Panc1 (cell line): ENCODE results near the gene INPP5D. TPM values are rescaled to one million over a fixed set of nuclear protein-coding genes. Genes with fewer than 3 reads are reported as not detected.

Experiments
- ATAC-seq: fragments of 200-7000 bp; cut with Tn5 transposase; 2 replicates; pipeline ENCODE4 v1.9.1; 2020; ENCODE audit warnings: mild to moderate bottlenecking, moderate library complexity
- BruUV-seq: library from RNA; stranded (reverse); fragments of 400-500 nt; replicated peaks from 2 replicates; lab custom pipeline; 2021; lab: Mats Ljungman, UMichigan
- CTCF ChIA-PET: fragments of 300-600 bp; sonication (Branson Sonifier 250); formaldehyde crosslinking; loops from one replicate; lab custom pipeline; 2022; ENCODE audit warnings: antibody characterized with exemption; lab: Charles Lee
- POLR2A ChIA-PET: fragments of 300-600 bp; sonication (Branson Sonifier 250); formaldehyde crosslinking; loops from one replicate; lab custom pipeline; 2022; ENCODE audit warnings: antibody characterized with exemption; lab: Charles Lee
- DNase-seq: peaks from one replicate; pipeline ENCODE4 v3.0.0-alpha.2; 2010; ENCODE audit warnings: low read depth, low spot score
- H3K27ac ChIP-seq: 2 replicates; pipeline ENCODE4 v1.5.1; 2011; ENCODE audit warnings: mild to moderate bottlenecking, low read length, inconsistent platforms
- H3K27me3 ChIP-seq: fragments of 200-500 bp; sonication (Bioruptor generic); 2 replicates; pipeline ENCODE4 v1.6.0; 2014; ENCODE audit warnings: low read length, inconsistent platforms; ENCODE audit not compliant: control insufficient read depth, insufficient read depth
- H3K36me3 ChIP-seq: fragments of 200-500 bp; sonication (Bioruptor generic); 2 replicates; pipeline ENCODE4 v1.5.1; 2014; ENCODE audit warnings: inconsistent platforms, mild to moderate bottlenecking, low read length, moderate library complexity; ENCODE audit not compliant: control insufficient read depth, insufficient read depth
- H3K4me1 ChIP-seq: 2 replicates; pipeline ENCODE4 v1.5.1; 2011; ENCODE audit warnings: inconsistent platforms, mild to moderate bottlenecking, low read length, moderate library complexity; ENCODE audit not compliant: control insufficient read depth, insufficient read depth
- H3K4me3 ChIP-seq, 2 experiments: 2 replicates each; pipeline ENCODE4 v1.5.1; 2011 to 2012; ENCODE audit warnings: low read depth in 2 of 2, low read length in 2 of 2, mild to moderate bottlenecking in 2 of 2, inconsistent platforms in 1 of 2, moderate library complexity in 1 of 2
- H3K9me3 ChIP-seq: fragments of 200-500 bp; sonication (Bioruptor generic); 2 replicates; pipeline ENCODE4 v1.5.1; 2014; ENCODE audit warnings: low read depth, mild to moderate bottlenecking, inconsistent platforms, low read length, moderate library complexity; ENCODE audit not compliant: control insufficient read depth, insufficient read depth
- POLR2AphosphoS5 ChIP-seq: IDR thresholded peaks from 2 replicates; pipeline ENCODE4 v1.6.1; 2012; ENCODE audit warnings: mild to moderate bottlenecking, low read depth, low read length, moderate library complexity
- SIN3A ChIP-seq: IDR thresholded peaks from 2 replicates; pipeline ENCODE4 v1.6.1; 2012; ENCODE audit warnings: low read depth, mild to moderate bottlenecking, low read length, moderate library complexity, borderline replicate concordance; ENCODE audit not compliant: insufficient read depth
- TCF7L2 ChIP-seq: IDR thresholded peaks from 2 replicates; pipeline ENCODE4 v1.6.1; 2011; ENCODE audit warnings: mild to moderate bottlenecking, low read depth, low read length, inconsistent platforms
- in situ Hi-C: cut with HindIII; loops from 2 replicates; pipeline ENCODE4 v1.10.0; 2016; ENCODE audit warnings: low sequenced_read_pairs, low pct_unique_long_range_greater_than_20kb
- intact Hi-C: fragments of 100-400 bp; cut with micrococcal nuclease; formaldehyde crosslinking; loops from one replicate; pipeline ENCODE4 v1.10.0; 2022; ENCODE audit not compliant: unreplicated experiment
- total RNA-seq: library from RNA; stranded (reverse); gene quantifications from one replicate; pipeline ENCODE4 v1.2.1, GENCODE V29; 2021; ENCODE audit not compliant: unreplicated experiment
- TF ChIP-seq, protein P1 (sequence below), 2 experiments: IDR thresholded peaks; 2 replicates each; pipeline ENCODE4 v1.6.1; 2011 to 2012; ENCODE audit warnings: low read depth in 2 of 2, control low read depth in 1 of 2, low read length in 1 of 2, mild to moderate bottlenecking in 1 of 2, moderate library complexity in 1 of 2; ENCODE audit not compliant: insufficient read depth in 1 of 2
- TF ChIP-seq, protein P2 (sequence below): fragments of 450-650 bp; IDR thresholded peaks from 2 replicates; pipeline ENCODE4 v1.5.1; 2017; ENCODE audit warnings: mild to moderate bottlenecking

Gene INPP5D
- total RNA-seq, 1 experiment from 2014 or later: 0.39 TPM

DNA sequence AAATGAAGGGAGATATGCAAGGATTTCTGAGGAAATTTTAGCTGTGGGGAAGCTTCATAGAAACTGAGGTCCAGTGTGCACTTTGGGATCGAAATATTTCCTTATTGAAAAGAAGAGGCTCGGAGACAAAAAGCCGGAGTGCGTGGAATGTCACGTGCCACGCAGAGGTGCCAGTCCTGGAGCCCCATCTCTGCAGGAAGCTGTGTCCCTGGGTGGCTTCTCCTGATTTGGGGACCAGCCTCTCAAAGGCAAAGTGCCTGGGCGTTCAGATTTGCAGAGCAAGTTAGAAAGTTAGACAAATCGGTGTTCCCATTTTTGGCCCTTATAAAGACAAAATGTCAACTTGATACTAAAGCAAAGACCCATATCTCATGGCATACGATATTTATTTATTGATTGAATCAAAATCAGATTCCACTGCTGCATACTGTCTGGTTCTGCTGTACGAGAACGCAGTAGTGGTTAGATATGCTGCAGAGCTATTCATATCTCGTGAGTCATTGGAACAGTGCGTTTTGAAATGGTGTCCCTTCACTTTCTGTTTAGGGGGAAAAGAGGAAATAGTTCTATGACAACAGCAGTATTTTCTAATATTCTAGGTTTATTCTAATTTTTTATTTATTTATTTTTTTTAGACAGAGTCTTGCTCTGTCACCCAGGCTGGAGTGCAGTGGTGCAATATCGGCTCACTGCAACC is 182.2 kb downstream of the INPP5D start:
- H3K4me1 ChIP-seq: peaks cover 6% of the 10 kb centered on the region; the same call in 1 of the 2 replicates

DNA sequence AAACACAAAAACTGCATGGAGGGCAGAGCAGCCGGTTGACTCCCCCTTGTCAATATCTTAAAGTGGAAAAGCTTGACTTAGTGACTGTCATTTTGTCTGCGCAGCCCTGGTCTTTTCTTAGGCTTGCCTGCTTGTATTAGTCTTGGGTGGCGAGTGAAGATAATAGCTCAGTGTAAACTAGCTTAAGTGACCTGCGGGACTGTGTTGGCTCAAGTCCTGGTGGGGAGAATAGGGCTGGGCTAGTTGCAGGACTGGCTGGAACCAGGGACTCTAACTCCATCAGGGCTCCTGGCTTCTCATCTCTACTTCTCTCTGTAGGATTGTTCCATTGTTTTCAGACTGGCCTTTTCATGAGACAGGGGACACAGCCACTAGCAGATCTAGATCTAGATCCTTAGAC is 183.2 kb downstream of the INPP5D start:
- no peak overlapping the region for H3K27ac ChIP-seq
- intact Hi-C loops (no loop called here), in situ Hi-C loops (no loop called here)
- no peak for ATAC-seq
- ChIA-PET CTCF (interaction anchor here (0.6 kb wide), 1 partner anchor 431 kb away, joined by 8 read pairs; no protein-coding TSS in a partner anchor), POLR2A (no interaction called here)
- no peaks in the 10 kb centered on the region for H3K27me3 ChIP-seq
- H3K9me3 ChIP-seq: no peaks in the 10 kb centered on the region
- DNase-seq: no peak
- no peak overlapping the region for H3K4me3 ChIP-seq
- no TSS peak for BruUV-seq
- TF ChIP-seq, protein P1, sequence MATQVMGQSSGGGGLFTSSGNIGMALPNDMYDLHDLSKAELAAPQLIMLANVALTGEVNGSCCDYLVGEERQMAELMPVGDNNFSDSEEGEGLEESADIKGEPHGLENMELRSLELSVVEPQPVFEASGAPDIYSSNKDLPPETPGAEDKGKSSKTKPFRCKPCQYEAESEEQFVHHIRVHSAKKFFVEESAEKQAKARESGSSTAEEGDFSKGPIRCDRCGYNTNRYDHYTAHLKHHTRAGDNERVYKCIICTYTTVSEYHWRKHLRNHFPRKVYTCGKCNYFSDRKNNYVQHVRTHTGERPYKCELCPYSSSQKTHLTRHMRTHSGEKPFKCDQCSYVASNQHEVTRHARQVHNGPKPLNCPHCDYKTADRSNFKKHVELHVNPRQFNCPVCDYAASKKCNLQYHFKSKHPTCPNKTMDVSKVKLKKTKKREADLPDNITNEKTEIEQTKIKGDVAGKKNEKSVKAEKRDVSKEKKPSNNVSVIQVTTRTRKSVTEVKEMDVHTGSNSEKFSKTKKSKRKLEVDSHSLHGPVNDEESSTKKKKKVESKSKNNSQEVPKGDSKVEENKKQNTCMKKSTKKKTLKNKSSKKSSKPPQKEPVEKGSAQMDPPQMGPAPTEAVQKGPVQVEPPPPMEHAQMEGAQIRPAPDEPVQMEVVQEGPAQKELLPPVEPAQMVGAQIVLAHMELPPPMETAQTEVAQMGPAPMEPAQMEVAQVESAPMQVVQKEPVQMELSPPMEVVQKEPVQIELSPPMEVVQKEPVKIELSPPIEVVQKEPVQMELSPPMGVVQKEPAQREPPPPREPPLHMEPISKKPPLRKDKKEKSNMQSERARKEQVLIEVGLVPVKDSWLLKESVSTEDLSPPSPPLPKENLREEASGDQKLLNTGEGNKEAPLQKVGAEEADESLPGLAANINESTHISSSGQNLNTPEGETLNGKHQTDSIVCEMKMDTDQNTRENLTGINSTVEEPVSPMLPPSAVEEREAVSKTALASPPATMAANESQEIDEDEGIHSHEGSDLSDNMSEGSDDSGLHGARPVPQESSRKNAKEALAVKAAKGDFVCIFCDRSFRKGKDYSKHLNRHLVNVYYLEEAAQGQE (IDR thresholded peaks at IDR 0.05; ENCODE audit: insufficient read depth in 1 of 2, low read depth in 2 of 2, low read length in 1 of 2): no peak
- TF ChIP-seq, protein P2, sequence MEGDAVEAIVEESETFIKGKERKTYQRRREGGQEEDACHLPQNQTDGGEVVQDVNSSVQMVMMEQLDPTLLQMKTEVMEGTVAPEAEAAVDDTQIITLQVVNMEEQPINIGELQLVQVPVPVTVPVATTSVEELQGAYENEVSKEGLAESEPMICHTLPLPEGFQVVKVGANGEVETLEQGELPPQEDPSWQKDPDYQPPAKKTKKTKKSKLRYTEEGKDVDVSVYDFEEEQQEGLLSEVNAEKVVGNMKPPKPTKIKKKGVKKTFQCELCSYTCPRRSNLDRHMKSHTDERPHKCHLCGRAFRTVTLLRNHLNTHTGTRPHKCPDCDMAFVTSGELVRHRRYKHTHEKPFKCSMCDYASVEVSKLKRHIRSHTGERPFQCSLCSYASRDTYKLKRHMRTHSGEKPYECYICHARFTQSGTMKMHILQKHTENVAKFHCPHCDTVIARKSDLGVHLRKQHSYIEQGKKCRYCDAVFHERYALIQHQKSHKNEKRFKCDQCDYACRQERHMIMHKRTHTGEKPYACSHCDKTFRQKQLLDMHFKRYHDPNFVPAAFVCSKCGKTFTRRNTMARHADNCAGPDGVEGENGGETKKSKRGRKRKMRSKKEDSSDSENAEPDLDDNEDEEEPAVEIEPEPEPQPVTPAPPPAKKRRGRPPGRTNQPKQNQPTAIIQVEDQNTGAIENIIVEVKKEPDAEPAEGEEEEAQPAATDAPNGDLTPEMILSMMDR: no peak
- TF ChIP-seq SIN3A: no peak
- no peak for TF ChIP-seq POLR2AphosphoS5
- peaks cover 10% of the 10 kb centered on the region; the same call in 1 of the 2 replicates for H3K4me1 ChIP-seq
- H3K36me3 ChIP-seq: no peaks in the 10 kb centered on the region

More for the DNA sequence above, 182.2 kb downstream of the INPP5D start:
- no TSS peak for BruUV-seq
- intact Hi-C loops (no loop called here), in situ Hi-C loops (no loop called here)
- CTCF ChIA-PET: interaction anchor here (0.6 kb wide), 1 partner anchor 97 kb away, joined by 3 read pairs; no protein-coding TSS in a partner anchor
- H3K36me3 ChIP-seq: no peaks in the 10 kb centered on the region
- no peak for ATAC-seq
- no peak overlapping the region for H3K4me3 ChIP-seq
- no peak overlapping the region for H3K27ac ChIP-seq
- DNase-seq: no peak
- POLR2A ChIA-PET: no interaction called here
- no peak for TF ChIP-seq SIN3A
- no peaks in the 10 kb centered on the region for H3K27me3 ChIP-seq
- H3K9me3 ChIP-seq: no peaks in the 10 kb centered on the region

DNA sequence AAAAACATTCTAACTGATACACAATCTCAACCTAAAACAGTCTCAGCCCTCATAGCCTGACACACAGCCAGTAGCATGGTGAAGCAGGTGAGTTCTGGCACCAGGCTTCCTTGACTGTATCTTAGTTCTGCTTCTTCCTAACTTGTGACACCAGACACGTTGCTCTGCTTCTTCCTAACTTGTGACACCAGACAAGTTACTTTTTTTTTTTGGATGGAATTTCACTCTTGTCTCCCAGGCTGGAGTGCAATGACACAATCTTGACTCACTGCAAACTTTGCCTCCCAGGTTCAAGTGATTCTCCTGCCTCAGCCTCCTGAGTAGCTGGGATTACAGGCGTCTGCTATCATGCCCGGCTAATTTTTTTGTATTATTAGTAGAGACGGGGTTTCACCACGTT is 184.7 kb downstream of the INPP5D start:
- no TSS peak for BruUV-seq

More for the DNA sequence above, 184.7 kb downstream of the INPP5D start:
- Histone ChIP-seq H3K27me3 (no peaks in the 10 kb centered on the region), H3K27ac (no peak overlapping the region), H3K4me1 (peaks cover 10% of the 10 kb centered on the region; the same call in 1 of the 2 replicates), H3K4me3 (no peak overlapping the region), H3K9me3 (no peaks in the 10 kb centered on the region), H3K36me3 (no peaks in the 10 kb centered on the region)
- DNase-seq: no peak
- intact Hi-C loops: no loop called here
- ChIA-PET CTCF (interaction anchor here (0.6 to 0.7 kb wide), 2 partner anchors 148 to 171 kb away, joined by 3 to 14 read pairs; no protein-coding TSS in a partner anchor), POLR2A (interaction anchor here (0.7 kb wide), 1 partner anchor 21 kb away, joined by 4 read pairs; no protein-coding TSS in a partner anchor)
- TF ChIP-seq POLR2AphosphoS5 (no peak), SIN3A (no peak), TCF7L2 (no peak)
- TF ChIP-seq, protein P2: no peak
- in situ Hi-C loops: no loop called here
- no peak for ATAC-seq
